ENCODE measurements around the gene TFDP1.

Gene TFDP1

GRCh38 chr13:113584205-113584869 lies at the start of gene TFDP1:
Gene TFDP1, plus strand, starts transcription at chr13:113584753. Its CDS starts 1,085 bp downstream, at chr13:113585838.
- DNase-seq (ENCODE audit: low read depth in 1 of 2, low spot score in 1 of 2): peak in 1 of 2 donors; percentile 40

- DNase-seq (ENCODE audit: low read depth in 1 of 2, low spot score in 1 of 2): no peak
Measured at GRCh38 chr13:113535381-113535781, 49.2 kb upstream of the TFDP1 start.

- DNase-seq (ENCODE audit: low read depth in 1 of 2, low spot score in 1 of 2): no peak
Measured at GRCh38 chr13:113536461-113537110, 48.0 kb upstream of the TFDP1 start.

- no peak for DNase-seq (ENCODE audit: low read depth in 1 of 2, low spot score in 1 of 2)
Measured at GRCh38 chr13:113537205-113537604, 47.3 kb upstream of the TFDP1 start.

GRCh38 chr13:113537909-113538688 lies 46.5 kb upstream of the TFDP1 start:
- DNase-seq (ENCODE audit: low read depth in 1 of 2, low spot score in 1 of 2): no peak

- no peak for DNase-seq (ENCODE audit: low read depth in 1 of 2, low spot score in 1 of 2)
Measured at GRCh38 chr13:113538689-113539058, 45.9 kb upstream of the TFDP1 start.

- no peak for DNase-seq (ENCODE audit: low read depth in 1 of 2, low spot score in 1 of 2)
Measured at GRCh38 chr13:113539176-113539575, 45.4 kb upstream of the TFDP1 start.

- DNase-seq (ENCODE audit: low read depth in 1 of 2, low spot score in 1 of 2): no peak
Measured at GRCh38 chr13:113539822-113540221, 44.7 kb upstream of the TFDP1 start.

GRCh38 chr13:113540523-113540922 lies 44.0 kb upstream of the TFDP1 start:
- DNase-seq (ENCODE audit: low read depth in 1 of 2, low spot score in 1 of 2): no peak

- DNase-seq (ENCODE audit: low read depth in 1 of 2, low spot score in 1 of 2): no peak
Measured at GRCh38 chr13:113542751-113543424, 41.7 kb upstream of the TFDP1 start.

GRCh38 chr13:113544071-113544891 lies 40.3 kb upstream of the TFDP1 start:
- DNase-seq (ENCODE audit: low read depth in 1 of 2, low spot score in 1 of 2): no peak

GRCh38 chr13:113544896-113545295 lies 39.7 kb upstream of the TFDP1 start:
- DNase-seq (ENCODE audit: low read depth in 1 of 2, low spot score in 1 of 2): no peak

GRCh38 chr13:113545455-113545930 lies 39.1 kb upstream of the TFDP1 start:
- no peak for DNase-seq (ENCODE audit: low read depth in 1 of 2, low spot score in 1 of 2)

GRCh38 chr13:113545931-113546516 lies 38.5 kb upstream of the TFDP1 start:
- DNase-seq (ENCODE audit: low read depth in 1 of 2, low spot score in 1 of 2): no peak

GRCh38 chr13:113546571-113547237 lies 37.8 kb upstream of the TFDP1 start:
- no peak for DNase-seq (ENCODE audit: low read depth in 1 of 2, low spot score in 1 of 2)

- DNase-seq (ENCODE audit: low read depth in 1 of 2, low spot score in 1 of 2): no peak
Measured at GRCh38 chr13:113547238-113547971, 37.1 kb upstream of the TFDP1 start.

GRCh38 chr13:113548171-113548641 lies 36.3 kb upstream of the TFDP1 start:
- DNase-seq (ENCODE audit: low read depth in 1 of 2, low spot score in 1 of 2): no peak

GRCh38 chr13:113548778-113549621 lies 35.6 kb upstream of the TFDP1 start:
- no peak for DNase-seq (ENCODE audit: low read depth in 1 of 2, low spot score in 1 of 2)
